ENCODE measurements around the gene FOXP3.

DNA sequence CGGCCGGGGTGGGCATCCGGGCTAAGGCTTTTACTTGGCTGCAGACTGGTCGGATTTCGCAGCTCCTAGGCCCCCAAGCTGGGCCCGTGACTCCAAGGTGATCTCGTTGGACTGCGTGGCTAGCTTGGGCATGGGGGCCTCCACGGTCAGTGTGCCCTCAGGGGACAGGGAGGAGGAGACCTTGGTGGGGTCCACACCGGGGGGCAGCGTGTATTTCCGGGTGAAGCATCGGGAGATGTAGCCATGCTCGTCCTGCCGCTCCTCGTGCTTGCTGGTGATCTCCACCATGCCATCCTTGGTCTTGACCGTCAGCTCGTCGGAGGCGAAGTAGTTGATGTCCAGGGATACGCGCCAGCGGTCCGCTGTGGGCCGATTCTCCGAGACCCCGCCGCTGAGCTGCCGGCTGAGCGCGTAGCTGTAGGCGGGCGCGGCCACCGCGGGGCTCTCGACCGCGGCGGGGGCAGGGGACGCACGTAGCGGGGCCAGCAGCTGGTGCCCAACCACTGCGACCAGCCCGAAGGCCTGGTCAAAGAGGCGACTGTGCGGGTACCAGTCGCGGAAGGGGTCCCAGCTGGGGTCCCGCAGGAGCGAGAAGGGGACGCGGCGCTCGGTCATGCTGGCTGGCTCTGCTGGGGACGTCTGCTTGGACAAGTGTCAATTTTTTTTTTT lies 30.5 kb downstream of the FOXP3 start:
- TF ChIP-seq, protein P1, sequence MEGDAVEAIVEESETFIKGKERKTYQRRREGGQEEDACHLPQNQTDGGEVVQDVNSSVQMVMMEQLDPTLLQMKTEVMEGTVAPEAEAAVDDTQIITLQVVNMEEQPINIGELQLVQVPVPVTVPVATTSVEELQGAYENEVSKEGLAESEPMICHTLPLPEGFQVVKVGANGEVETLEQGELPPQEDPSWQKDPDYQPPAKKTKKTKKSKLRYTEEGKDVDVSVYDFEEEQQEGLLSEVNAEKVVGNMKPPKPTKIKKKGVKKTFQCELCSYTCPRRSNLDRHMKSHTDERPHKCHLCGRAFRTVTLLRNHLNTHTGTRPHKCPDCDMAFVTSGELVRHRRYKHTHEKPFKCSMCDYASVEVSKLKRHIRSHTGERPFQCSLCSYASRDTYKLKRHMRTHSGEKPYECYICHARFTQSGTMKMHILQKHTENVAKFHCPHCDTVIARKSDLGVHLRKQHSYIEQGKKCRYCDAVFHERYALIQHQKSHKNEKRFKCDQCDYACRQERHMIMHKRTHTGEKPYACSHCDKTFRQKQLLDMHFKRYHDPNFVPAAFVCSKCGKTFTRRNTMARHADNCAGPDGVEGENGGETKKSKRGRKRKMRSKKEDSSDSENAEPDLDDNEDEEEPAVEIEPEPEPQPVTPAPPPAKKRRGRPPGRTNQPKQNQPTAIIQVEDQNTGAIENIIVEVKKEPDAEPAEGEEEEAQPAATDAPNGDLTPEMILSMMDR (IDR thresholded peaks at IDR 0.05), result no peak
- TF ChIP-seq POLR2A (IDR thresholded peaks at IDR 0.05), result no peak
